T-helper 22 cell (primary cell): Measurements from ENCODE around the gene ADGRD1.

ENCODE experiments used
- DNase-seq: peaks from one replicate; pipeline ENCODE4 v3.0.0-alpha.2; 2020; ENCODE audit warnings: low read depth

Gene ADGRD1

DNA sequence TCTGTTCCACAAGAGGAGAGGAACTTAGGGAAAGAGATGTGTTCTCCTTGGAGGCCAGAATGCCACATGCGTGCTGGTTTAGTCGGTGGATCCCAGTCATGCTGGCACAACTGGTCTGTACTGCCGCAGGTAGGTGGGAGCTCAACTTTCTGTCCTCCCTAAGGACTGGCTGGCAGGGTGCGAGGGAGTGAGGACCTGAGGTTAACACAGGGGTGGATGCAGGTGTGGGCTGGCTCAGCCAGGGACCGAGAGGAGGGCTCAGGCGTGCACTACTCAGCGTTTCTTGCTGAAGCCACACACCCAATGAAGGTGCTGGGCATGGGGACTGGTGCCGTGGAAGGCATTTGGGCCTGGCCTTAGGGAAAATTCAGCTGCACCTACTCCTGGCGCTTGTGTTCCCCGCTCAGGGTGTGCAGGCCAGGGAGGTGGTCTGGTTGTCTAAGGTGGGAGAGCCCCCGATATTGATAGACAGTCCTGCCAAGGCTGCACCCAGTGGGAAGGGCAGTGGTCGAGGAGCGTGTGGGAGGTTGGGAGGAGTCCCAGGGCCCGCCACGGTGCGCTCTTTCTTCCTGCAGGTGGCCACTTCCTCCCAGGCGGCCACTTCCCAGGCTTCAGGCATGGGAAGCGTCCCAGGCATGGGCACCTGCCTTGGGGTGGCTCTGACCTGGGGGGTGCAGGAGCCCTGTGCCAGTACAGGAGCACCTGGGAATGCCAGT lies 138.4 kb downstream of the ADGRD1 start:
- no peak for DNase-seq

DNA sequence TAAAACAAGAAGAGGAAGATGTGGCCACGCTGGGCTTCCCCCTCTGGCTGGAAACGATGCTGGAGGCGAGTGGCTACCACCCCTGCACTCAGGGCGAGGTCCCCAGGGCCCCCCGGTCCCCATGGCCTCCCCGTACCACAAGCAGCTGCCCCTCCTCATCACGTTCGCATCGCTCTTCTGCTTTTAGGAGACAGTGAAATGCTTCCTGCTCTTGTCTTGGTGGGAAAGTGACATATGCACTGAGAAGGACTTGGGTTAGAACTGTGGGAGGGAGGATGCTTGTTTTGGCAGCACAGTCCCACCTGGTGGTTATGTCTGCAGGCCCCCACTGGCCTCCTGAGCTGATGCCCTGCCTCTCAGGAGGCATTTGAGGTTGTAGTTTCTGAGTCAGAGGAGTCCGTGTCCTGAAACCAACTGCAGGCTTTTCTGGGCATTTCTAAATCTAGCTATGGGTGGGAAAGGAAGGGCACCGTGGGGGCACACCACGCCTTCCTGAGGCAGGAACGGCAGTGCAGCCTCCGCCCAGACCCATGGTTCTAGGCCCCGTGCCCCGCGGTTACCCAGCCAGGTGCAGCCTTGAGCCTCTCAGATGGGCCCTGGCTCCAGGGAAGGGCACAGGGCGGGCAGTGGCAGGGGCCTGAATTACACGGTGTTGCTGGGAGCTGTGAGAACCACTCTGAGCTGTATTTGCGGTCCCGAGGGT lies 139.3 kb downstream of the ADGRD1 start:
- DNase-seq: no peak

DNA sequence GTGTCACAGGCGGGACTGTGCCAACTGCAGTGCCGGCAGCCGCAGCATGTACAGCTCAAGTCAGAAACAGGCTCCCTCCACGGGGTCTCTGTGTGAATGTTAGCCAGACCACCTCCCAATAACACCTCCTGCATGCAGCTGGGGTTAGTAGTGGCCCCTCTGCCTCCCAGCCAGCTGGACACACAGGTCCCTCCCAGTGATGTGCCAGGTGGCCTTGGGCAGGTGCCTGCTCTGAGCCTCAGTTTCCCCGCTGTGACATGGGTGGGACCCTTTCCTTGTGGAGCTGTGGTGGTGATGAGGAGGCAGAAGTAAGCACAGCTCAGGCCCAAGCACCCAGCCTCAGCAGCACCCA lies 139.9 kb downstream of the ADGRD1 start:
- DNase-seq: no peak

DNA sequence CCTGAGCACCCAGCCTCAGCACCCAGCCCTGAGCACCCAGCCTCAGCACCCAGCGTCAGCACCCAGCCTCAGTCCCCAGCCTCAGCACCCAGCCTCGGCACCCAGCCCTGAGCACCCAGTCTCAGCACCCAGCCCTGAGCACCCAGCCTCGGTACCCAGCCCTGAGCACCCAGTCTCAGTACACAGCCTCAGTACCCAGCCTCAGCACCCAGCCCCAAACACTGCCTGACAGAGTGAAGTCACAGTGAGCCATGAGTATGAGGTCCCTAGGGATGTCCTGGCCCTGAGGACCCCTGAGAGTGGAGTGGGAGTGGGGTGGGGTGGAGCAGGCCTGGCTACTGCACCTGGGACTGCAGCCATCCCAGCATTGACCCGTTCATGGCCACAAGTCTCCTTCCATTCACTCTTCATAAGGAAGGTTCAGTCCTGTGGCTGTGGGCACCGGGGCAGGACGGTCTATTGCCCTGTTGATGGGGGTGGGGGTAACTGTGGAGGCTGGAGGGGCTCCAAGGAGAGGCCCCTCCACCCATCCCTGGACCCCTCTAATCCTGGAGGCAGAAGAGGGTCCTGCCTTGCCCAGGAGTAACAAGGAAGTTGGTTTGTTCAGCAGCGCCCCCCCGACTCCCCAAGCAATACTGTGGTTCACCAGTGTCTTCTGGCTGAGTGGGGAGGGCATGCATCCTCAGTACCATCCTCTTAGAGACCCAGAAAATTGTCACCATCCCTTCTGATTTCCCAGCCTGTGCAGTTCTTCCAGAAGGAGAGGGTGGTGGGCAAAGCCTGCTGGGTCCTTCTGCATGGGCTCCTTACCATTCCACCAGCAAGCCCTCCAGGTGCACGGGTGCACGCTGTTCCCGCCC lies 140.5 kb downstream of the ADGRD1 start:
- no peak for DNase-seq

DNA sequence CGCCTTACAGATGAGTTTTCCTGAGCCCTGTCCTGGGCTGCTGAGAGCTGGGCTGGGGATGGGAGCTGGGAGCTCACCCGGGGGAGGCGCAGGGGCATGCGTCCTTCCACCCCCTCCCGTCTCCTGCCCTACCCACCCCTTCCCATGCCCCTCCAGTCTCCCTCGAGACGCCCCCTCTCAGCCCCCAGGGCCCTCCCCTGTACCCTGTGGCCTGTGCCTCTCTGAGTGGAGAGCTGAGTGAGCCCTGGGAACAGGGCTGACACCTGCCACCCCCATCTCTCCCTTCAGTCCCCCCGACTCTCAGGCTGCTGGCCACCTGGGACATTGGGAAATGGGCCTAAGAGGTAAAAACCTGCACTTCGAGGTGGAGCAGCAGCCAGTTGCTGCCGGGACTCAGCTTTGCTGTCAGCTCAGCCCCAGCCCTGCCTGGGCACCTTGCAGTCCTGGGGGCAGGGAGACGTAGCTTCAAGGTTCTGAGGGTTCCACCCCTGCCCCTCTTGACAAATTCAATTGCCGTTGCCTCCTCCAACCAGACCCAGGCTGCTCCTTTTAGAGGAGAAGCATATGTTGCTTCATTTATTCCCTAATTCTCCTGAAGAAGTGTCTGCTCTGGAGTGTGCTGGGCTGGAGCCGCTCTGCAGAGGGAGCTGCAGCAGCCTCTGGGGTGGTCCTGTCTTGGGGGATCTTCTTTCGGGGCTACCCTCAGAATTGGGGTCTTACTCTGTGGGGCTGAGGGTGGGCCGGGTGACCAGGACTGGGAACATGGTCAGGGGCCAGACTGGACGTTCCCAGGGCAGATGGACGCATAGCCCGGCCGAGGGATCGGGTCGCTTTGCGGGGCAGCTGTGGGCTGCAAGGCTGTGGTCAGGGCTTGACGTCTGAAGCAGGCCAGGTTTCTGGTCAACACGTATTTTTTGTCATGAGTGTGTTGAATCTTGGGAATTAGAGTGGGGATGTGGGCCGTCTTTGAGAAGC lies 141.4 kb downstream of the ADGRD1 start:
- DNase-seq: no peak

DNA sequence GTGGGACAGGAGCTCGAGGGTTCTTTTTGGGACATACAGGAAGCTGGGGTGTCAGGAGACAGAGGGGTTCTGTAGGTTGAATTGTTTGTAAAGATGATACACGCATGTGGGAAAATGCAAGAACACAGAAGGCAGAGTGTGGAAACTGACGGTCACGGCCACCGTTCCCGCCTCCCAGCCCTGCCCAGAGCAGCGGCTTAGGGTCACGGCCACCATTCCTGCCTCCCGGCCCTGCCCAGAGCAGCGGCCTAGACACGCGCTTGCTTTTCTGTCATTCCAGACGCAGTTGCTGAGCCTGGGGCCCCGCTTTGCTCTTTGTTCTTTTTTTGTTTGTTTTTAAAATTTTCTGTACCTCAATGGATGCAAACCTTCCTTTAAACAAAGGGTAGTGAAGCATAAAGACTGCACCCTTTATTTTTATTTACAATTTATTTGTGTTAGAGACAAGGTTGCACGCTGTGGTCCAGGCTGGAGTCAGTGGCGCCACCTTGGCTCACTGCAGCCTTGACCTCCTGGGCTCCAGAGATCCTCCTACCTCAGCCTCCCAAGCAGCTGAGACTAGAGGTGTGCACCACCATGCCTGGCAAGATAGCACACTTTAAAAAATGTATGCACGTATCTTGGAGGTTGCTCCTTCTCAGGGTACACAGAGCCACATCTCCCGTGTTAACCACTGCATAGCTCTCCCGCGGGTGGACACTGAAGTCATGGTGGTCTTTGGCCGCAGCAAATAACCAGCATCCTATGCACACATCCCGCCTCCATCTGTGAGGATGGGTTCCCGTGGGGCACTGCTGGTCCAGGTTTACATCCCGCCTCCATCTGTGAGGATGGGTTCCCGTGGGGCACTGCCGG lies 142.3 kb downstream of the ADGRD1 start:
- DNase-seq: no peak

DNA sequence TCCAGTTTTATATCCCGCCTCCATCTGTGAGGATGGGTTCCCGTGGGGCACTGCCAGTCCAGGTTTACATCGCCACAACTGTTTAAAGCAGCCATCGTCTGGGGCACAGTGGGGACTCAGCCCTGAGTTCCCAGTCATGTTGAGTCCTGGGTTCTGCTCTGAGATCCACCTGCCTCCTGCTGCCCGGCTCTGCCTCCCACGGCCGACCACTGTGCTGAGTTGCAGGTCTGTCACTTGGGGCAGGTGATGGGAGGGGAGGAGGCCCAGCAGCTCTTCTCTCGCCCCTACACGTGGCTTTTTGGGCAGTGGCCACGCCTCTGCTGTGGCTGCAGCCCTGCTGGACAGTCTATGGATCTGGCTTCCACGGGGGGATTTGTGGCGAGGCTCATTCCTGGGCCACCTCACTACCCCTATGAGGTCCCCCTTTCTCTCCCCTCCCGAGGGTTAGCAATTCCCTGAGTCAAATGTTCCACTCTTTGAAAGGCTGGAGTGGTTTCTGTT lies 143.0 kb downstream of the ADGRD1 start:
- no peak for DNase-seq

DNA sequence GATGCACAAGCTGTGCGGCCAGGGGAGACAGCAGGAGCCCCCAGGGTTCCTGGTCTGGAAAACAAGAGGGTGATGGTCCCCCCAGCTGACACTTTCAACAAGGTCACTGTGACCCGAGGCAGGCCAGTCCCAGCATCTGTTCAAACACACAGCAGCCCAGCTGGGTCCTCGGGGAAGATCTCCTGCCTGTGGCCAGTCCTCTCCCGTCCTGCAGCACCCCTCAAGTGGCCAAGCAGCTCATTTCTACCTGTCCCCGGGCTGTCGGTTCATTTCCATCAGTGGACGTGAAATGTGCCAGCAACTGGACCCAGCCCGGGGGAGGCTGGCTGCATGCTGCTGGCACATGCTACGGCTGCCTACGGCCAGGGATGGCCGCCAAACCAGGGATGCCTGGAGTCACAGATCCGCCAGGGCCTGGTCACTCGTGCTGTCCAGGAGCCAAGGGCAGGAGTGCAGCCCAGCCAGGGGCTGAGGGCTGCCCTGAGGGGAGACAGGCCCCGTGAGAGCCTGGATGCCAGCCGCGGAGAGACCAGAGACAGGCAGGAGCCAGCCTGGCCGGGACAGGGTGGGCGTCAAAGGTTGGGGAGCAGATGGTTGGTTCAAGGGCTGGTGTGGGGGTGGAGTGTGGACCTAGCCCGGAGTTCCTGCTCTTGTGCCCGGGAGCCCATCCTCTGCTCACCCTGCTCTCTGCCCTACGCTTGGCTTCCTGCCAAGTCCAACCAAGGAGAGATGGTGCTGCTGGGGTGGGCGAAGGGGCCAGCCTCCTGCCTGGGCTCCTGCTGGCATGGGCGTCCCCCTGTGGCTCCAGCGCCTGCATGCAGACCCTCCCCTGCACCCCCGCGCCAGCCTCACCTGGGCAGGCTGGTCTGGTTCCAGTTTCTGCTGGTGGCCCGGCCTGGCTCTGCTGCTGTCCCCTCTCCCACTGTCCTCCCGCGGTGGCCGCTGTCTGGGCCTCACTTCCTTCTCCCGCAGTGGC lies 143.8 kb downstream of the ADGRD1 start:
- DNase-seq: no peak

DNA sequence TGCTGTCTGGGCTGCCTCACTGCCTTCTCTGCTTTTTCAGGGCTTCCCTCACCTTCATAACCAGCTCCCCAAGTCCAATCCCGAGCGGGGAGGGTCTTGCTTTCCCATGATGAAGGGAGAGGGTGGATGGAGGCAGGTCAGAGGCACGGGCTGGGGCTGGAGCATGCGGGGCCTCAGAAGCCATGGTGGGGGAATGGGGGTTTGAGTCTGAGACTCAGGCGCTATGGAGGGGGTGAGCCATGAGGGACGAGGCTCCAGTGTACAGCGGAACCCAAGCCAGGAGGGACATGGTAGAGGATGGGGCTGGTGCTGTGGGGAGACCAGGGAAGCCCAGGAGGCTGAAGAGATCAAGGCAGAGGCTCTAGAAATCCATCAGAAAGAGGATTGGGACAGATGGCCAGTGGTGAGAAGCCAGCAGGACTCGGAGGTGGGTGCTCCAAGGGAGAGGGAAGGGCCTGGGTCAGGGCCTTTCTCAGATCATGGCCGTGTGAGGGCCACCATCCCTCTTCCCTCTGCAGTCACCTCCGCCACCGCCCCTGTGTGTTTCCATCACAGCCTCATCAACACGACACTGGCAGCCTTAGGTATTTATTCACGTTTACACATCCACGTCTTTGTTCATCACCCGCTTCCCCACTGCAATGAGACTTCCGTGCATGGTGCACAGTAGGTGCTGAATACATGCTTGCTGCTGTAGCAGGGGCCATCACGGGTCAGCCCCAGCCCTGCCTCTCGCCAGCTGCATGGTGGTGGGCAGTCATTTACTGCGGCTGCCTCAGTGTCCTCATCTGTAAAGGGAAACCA lies 144.7 kb downstream of the ADGRD1 start:
- no peak for DNase-seq

DNA sequence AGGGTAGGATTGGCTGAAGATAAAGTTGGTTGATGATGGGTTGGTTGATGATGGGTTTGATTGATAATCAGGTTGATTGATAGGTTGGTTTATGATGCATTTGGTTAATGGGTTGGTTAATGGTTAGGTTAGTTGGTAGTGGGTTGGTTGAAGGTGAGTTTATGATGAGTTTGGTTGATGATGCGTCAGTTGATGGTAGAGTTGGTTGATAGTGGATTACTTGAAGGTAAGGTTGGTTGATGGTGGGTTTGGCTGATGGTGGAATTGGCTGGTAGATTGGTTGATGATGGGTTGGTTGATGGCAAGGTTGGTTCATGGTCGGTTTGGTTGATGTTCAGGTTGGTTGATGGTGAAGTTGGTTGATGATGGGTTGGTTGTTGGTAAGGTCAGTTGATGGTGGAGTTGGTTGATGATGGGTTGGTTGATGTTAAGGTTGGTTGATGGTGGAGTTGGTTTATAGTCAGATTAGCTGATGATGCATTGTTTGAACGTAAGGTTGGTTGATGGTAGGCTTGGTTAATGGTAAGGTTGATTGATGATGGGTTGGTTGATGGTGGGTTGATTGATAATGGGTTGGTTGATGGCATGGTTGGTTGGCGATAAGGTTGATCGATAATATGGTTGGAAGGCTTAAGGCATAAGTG lies 146.4 kb downstream of the ADGRD1 start:
- no peak for DNase-seq

DNA sequence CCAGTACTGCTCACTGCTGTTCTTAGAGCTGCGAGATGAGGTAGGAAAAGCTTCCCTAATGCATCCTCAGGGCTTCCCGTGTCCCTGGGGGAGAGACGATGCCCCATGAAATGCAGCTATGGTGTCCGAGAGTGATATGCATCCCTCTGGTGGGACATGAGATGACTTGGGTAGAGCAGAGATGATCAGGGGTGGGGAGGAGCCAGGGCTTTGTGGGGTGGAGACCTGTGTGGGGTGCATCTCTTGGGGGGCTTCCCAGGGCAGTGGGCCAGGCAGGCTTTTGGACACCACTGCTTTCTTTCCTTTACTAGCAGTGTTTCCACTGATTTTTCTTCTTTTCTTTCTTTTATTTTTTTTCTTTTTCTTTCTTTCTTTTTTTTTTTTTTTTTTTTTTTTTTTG lies 147.3 kb downstream of the ADGRD1 start:
- DNase-seq: no peak

DNA sequence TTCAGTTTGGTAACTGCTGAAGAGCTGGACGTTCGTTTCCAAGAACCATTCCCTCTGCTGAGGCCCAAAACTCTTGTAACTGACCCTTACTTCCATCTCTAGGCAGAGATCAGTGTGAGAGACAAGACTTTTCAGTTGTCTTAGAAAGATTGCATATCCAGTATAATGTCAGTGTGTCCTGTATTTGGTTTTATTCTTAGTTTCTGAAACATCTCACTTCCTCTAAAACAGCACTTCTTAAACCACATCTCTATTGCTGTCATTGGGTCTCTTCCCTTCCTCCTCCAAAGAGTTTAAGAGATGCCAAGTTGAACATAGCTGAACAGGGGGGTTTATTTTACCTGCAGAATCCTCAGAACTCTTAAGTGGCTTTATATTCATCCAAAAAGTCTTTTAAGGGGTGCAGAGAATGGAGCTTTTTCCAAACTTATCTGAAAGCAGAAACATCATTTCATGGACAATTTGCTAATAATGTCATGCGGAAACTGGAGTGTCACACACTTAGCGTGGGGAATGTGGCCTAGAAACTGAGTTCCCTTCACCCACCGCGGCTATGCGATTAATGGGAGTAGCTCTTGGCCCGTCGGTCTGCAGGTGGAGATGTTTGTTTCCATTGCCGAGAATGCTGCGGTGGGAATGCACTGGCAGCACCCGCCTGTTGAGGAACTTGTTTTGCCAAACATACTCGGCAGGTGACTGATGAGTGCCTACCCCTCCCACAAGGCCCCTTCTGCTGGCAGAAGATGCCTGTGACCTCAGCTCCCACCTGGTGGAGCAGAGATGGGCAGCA lies 148.2 kb downstream of the ADGRD1 start:
- no peak for DNase-seq

DNA sequence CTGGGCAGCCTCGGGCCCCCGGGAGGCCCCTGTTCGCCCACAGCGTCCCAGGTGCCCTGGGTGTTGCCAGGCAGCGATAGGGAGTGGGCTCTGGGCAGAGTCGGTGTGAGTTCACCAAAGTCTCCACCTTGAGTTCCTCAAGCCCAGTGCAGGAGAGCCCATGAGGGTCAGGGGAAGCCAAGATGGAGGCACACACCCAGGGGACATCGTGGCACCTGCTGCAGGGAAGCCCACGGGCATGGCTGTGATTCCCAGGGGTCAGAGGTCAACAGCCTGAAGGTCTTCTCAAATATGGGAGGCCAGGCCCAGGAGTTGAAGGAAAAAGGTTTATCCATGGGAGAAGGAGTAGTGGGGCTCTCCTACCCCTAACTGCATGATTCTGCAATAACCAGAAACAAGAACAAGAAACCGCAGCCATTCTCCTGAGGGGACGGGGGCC lies 148.8 kb downstream of the ADGRD1 start:
- DNase-seq: no peak

DNA sequence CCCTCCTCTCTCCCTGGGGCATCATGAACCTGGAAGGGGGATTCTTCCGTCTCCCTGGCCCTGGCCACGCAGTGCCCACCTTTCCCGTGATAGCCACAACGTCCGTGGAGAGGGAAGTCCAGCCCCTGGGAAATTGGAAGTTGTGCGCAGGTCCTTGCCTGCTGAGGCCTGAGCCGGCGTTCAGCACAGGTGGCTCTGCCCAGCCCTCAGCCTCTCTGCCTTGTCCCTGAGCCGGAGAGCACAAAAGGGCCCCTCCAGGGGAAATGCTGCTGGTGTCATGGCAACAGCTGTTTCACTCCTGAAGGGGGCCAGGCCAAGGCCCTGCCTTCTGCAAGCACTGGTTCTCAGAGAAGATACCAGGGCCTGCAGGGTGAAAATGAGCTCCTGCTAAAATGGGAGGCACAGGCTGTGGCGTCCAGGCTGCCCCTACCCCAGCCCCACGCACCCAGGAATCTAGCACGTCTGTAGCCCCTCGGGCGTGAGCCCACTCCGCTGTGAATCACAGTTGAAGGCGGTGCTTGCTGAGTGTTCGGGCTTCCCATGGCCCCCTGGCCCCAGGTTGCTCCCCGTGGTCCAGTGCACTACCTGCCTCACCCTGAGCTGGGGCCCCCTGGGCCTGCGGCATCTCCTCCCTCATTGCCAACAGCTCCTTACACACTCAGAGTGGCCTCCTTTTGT lies 149.4 kb downstream of the ADGRD1 start:
- DNase-seq: no peak

DNA sequence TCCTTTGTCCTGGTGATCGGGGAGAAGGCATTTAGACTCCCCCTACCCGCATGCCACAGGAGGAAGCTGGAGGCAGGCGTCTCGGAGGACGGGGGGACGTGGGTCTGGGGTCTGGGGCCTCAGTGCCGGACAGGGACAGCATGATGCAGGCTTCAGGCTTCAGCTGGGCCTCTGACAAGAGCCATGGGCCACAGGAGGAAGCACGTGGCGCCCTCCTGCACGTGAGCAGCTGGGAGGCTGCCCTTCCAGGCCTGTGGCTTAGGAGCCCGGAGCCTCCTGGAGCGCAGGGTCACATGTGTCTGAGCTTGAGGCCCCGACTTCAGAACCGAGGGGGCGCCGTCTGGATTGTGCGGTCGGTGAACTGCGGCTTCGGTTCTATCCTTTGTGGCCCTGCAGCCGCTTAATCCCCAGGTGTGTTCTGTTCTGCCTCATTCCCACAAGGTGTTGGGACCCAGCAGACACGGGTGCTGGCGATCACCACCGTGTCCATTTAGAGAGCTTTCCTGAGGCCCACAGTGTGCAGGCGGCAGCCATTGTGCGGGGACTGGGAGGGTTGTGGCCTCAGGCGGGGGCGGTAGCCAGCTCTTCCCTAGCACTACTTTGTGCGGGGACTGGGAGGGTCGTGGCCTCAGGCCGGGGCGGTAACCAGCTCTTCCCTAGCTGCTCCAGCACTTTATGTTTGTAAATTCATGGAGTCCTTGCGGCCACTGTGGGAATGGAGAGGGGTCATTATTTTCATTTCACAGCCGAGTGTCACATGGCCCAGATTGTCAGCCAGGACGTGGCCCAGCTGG lies 150.2 kb downstream of the ADGRD1 start:
- DNase-seq: no peak
